Mucosa of gallbladder (tissue), 1 donor: Measurements from ENCODE around the gene CACNA1H. TPM values are rescaled to one million over a fixed set of nuclear protein-coding genes. Genes with fewer than 3 reads are reported as not detected.
"Not testable (repeated sequence)": the region's sequence is repeated elsewhere in the genome, so short reads cannot be mapped to it uniquely, and the experiment has no call there.

Source experiments
- DNase-seq: peaks from one replicate; pipeline ENCODE4 v3.0.0-alpha.2; 2020; ENCODE audit warnings: low spot score
- total RNA-seq: library from RNA; stranded (reverse); gene quantifications from one replicate; pipeline ENCODE4 v1.2.1, GENCODE V29; 2021
- donor health status: DM: no; HTN: no; CAD: no.

The CACNA1H gene
- total RNA-seq, 1 donor from 2014 or later: 133 TPM

GRCh38 chr16:1174477-1175357 lies 21.8 kb downstream of the CACNA1H start:
- peak; percentile 81 for DNase-seq

DNA sequence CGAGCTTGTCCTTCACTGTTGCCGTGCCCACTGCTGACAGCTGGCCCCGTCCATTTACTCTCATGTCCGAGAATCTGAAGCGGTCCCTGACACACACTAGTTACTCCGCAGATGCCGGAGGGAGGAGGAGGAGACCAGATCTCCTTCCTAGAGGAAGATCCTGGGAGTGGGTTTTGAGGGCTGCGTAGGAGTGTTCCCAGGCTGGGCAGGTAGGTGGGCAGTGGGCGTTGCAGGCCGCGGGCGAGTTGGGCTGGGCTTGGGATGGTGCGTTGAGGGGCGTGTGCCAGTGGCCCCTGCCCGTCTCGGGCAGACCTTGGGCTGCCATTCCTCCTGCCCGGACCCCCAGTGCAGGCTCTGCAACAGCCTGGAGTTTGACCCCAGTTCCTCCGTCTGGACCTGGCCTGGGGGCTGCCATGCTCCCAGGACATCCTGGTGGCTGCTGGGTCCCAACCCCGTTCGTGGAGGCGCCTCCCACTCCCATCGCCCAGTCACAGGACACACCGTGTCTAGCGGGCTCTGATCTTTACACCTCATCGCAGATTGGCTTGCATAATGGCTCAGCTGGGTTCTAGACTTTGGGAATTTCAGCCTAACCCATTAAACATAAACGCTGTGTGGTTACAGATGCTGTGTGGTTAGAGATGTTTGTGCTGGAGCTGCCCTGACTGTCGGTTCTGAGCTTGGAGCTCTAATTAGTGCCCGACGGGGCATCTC lies 22.8 kb downstream of the CACNA1H start:
- no peak for DNase-seq

- no peak for DNase-seq
These were observed 23.5 kb downstream of the CACNA1H start for GRCh38 chr16:1176280-1176897.

DNA sequence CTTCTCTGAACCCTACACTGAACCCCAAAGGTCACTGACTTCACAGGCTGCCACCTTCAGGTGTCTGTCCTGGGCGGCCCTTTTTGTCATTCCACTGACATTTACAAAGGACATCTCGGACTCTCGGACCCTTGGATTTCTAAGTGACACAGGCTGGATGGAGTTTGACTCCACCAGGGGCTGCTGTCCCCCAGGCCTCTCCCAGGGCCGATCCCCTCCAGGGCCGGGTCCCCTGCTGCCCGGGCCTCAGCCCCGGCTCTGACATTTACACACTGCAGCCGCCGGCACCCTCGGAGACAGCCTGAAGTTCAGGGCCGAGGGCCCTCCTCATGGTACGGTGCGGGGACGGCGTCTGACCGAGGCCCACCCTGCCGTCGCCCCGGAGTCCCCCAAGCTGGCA lies 24.1 kb downstream of the CACNA1H start:
- DNase-seq: no peak

DNA sequence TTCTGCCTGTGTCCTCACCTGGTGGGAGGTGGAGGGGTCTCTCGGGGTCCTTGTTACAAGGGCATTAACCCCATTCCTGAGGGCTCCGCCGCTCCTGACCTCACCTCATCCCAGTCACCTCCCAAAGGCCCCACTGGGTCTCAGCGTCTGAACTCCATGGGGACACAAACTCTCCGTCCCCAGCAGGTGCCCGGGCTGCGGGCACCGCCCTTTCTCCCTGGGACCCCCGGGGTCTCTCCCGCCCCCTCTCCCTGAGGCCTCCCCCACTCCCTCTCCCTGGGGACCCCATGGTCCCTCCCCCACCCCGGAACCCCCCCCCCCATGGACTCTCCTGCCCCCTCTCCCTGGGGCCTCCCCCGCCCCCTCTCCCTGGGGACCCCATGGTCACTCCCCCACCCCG lies 24.8 kb downstream of the CACNA1H start:
- no peak for DNase-seq

DNA sequence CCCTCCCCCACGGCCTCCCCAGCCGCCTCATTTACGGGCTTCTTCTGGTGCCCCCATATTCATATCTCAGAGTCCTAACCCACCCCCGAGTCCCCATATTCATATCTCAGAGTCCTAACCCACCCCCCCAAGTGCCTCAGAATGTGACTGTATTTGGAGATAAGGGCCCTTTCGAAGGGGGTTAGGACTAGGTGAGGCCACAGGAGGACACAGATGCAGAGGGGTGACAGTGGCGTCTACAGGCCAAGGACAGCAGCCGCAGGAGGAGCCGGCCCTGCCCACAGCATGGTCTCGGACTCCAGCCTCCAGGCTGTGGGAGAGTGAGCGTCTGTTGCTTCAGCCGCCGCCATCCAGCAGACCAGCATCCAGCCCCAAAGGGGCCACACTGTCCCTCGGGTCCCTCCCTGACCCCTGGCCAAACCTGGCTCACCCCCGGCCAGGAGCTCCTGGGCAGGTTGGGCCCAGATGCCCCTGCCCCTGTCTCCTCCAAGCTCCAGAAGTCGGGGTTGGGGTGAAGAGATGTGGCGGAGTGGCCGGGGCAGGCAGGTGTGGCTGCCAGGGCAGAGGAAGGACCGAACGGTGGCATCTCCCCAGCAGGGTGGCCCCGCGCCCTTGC lies 25.5 kb downstream of the CACNA1H start:
- DNase-seq: no peak

DNA sequence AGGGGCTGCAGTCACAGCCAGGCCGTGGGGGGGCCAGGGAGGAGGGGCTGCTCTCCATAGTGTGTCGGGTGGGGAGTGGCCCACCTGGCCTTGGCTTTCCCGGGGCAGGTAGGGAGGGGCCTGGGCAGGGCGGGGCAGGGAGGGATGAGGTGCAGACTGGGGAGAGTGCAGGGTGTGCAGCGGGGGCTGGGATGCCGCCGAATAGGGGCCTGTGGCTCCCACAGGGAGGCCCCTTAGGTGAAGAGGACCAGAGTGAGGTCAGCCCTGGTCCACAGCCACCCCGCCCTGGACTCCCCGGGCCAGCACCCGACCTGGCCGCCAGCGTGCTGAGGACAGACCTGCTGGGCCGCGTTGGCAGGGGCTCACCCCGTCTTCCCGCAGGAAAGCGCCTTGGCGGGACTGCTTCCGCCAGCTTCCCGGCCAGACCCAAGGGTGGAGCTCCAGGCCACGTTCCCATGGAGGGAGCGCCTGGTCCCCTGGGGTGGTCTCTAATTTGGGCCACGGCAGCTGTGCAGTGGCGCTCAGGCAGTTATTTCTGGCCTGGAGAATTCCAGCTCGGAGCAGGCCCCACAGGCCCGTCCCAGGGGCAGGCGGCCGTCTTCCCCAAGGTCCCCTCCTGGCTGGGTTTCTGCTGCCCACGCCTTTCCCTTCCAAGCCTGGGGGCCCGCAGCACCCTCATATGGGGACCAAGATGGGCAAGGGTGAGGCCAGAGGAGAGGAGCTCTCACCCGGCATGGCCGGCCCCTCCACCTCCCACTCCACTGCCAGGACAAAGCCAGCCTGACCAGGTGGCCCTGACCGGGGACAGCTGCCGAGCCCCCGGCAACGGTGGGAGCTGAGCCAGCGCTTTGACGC lies 27.9 kb downstream of the CACNA1H start:
- no peak for DNase-seq

DNA sequence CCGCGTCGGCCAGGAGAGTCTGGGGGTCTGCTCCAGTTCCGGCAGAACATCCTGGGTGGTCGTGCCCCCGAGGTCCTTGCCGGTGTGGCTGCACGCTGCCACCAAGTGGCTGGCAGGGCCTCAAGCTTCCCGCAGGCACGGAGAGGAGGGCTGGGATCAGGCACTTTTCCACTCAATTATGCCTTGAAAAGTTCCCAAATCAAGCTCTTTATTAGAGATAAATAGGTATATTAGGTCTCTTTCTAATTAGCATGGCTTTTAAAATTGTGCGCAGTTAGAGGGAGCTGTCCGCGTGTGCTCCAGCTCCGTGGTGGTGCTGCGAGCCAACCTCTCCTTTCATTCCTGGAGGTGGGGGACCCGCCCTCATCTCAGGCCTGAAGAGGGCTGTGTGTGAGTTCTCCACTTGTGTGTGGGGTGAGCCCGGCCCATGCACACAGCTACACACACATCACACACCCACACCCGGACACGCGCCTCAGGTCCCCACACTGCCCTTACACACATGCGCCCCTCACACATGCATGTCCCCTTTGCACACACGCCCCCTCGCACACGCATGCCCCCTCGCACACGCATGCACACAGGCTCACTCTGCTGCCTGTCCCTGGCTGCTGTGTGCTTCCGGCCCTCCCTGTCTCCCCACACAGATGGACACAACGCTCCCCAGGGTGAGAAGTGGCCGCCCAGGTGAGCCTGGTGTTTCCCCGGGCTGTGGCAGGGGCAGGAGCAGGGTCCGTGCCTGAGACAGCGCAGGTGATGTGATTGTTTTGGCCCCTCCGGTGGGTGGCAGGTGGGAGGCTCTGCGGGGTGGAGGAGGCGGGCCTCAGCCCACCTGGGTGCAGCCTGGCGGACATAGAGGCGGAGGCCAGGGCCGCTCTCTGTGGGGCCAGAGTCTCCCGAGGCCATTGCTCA lies 28.8 kb downstream of the CACNA1H start:
- no peak for DNase-seq

DNA sequence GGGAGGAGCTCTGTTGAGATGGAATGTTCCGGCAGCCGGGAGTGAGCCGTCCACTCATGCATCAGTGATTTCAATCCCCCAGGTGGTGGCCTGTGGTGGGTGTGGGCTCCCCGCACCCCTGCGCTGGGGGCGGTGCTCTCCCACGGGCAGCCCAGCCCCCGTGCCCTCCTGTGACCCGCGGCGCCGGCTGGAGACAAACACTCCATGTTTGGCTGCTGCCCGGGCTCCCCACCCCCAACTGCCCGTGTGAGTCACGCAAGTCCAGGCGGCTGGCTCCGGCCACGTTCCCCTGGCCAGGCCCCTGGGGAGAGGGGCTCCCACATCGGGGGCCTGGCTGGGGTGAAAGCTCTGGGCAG lies 29.4 kb downstream of the CACNA1H start:
- peak; percentile 89 for DNase-seq

DNA sequence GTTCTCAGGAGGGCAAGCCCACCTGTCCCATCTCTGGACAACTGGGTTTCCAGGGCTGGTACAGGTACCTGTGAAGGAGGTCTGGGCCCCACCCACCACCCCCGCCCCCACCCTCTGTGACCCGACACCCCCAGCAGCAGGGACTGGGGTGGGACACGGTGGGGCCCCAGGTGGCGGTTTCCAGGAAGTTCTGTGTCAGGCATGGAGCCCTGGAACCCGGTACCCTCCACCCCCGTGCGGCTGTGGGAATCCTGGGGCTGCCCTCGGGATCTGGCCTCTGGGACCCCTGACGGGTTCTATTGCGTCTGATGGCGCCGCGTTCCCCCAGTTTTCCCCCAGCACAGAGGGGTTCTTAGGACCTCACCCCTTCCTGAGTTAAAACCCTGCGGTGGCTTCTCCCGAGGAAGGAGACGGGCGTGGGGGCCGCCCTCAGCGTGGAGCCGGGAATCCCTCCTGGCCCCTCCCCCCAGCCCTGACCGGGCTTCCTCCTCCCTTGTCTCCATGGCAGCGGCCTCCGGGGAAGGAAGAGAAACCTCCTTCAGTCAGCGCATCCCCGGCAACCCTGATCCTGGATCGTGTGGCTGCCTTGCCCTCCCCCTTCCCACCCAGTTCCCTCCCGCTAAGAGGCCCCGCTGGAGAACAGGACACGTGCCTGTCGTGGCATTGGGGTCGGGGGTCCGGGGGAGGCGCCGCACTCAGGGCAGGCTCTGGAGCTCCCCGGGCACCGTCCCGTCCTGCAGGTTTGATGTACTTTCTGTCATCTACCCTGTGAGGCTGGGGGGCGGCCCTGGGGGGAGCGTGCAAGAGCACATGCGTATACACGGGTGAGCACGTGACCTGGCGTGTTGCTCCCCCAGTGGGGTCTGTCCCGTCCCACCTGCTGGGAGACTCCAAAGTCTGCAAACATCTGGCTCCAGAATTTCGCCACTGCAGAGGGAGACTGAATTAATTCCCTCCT lies 30.3 kb downstream of the CACNA1H start:
- peak; percentile 71 for DNase-seq

GRCh38 chr16:1184156-1184868 lies 31.4 kb downstream of the CACNA1H start:
- peak; percentile 77 for DNase-seq

DNA sequence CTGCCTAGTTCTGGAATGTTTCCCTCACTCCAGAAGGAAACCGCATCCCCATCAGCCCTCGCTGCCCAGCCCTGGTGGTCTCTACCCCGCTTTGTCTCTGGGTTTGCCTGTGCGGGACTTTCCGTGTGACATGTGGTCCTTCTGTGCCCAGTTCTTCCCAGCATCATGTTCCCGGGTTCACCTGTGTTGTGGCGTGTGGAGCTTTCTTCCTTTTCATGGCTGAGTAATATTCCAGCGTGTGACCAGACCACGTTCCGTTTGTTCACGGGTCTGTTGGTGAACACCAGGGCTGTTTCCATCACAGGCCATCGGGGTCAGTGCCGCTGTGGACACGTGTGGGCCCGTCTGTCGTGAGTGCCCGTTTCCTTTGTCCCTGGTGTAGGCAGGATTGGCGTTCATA lies 32.1 kb downstream of the CACNA1H start:
- DNase-seq: no peak

DNA sequence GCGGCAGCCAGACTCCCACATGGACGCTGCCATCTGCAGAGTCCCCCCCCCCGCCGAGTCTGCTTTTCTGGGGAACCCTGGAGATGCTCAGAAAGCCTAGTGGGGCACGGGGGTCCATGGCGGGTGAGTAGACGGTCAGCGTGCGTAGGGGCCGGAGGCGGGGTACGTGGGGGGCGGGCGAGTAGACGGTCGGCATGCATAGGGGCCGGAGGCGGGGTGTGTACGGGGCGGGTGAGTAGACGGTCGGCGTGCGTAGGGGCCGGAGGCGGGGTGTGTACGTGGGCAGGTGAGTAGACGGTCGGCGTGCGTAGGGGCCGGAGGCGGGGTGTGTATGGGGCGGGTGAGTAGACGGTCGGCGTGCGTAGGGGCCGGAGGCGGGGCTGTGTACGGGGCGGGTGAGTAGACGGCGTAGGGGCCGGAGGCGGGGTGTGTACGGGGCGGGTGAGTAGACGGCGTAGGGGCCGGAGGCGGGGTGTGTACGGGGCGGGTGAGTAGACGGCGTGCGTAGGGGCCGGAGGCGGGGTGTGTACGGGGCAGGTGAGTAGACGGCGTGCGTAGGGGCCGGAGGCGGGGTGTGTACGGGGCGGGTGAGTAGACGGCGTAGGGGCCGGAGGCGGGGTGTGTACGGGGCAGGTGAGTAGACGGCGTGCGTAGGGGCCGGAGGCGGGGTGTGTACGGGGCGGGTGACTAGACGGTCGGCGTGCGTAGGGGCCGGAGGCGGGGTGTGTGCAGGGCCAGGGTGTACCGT lies 32.7 kb downstream of the CACNA1H start:
- DNase-seq: not testable (repeated sequence)

DNA sequence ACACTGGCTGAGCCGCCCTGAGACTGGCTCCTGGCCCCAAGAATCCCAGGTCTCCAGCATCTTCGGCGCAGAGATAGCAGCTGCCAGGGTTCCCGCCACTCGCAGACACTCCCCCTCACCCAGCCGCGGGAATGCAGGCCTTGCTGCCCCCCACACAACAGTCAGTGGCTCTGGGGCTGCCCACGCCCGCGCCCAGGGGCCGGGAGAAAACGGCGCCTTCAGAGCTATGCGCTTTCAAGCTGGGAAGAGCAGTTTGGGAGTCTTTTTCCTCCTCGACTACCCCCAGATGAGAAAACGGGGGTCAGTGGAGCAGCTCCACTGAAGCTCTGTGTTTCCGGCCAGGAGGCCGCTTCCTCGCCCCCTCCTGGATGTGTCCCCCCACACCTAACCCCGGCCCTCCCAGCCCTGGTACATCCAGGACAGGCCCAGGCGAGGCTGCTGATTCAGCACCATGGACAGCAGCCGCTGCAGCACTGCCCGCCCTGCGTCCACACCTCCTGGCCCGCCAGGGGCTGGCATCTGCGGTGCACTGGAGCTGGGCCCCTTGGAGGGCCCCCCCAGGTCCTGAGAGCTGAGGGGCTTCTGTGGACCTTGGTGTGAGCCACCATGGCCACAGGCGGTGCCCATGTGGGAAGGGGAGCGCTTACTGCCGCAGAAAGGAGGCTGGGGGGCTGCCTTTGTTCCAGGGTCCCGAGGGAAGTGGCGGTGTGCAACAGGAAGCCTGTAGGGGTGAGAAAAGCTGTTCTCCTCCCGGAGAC lies 35.7 kb downstream of the CACNA1H start:
- no peak for DNase-seq

DNA sequence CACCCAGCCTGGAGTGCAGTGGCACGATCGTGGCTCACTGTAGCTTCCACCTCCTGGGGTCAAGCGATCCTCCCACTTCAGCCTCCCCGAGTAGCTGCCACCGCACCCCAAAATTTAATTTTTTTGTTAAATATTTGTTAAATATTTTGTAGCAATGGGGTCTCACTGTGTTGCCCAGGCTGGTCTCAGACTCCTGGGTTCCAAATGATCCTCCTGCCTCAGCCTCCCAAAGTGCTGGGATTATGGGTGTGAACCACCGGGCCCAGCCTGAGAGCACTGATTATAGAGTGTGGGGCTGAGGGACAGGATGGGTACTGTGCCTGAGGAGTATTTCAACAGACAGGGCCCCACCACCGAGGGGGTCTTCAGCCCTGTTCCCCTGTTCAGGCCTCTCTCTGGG lies 36.5 kb downstream of the CACNA1H start:
- no peak for DNase-seq

- not testable (repeated sequence) for DNase-seq
These were observed 37.9 kb downstream of the CACNA1H start for GRCh38 chr16:1190789-1191188.
